SHP77 treated with DMSO at 0.1 percent for 48 hours (cell line): ENCODE measurements around the gene HOXC9.

Source experiments
- DNase-seq: peaks from one replicate; lab custom pipeline; 2025; lab: John Stamatoyannopoulos, UW

The HOXC9 gene

GRCh38 chr12:54000116-54001114 is at the start of gene HOXC9:
Gene HOXC9 (plus strand): TSS chr12:54000161. CDS start chr12:54000189, 28 bp downstream.
- DNase-seq, result no peak

- DNase-seq, result no peak
These were observed 49.6 kb upstream of the HOXC9 start for GRCh38 chr12:53950437-53950773.

GRCh38 chr12:53950789-53951576 is 49.0 kb upstream of the HOXC9 start:
- DNase-seq, result no peak

GRCh38 chr12:53951577-53952334 is 48.2 kb upstream of the HOXC9 start:
- no peak for DNase-seq

- DNase-seq, result no peak
These were observed 47.6 kb upstream of the HOXC9 start for GRCh38 chr12:53952335-53952694.

GRCh38 chr12:53952871-53953734 is 46.9 kb upstream of the HOXC9 start:
- DNase-seq, result no peak

- DNase-seq, result no peak
These were observed 45.9 kb upstream of the HOXC9 start for GRCh38 chr12:53953831-53954693.

GRCh38 chr12:53954694-53955035 is 45.3 kb upstream of the HOXC9 start, which contains the start of gene HOXC12:
Gene HOXC12 (plus strand): TSS chr12:53954903. CDS start chr12:53954930, 27 bp downstream.
- no peak for DNase-seq

- no peak for DNase-seq
These were observed 44.8 kb upstream of the HOXC9 start for GRCh38 chr12:53955036-53955775.

- DNase-seq, result no peak
These were observed 44.1 kb upstream of the HOXC9 start for GRCh38 chr12:53955776-53956250.

GRCh38 chr12:53956251-53956887 is 43.6 kb upstream of the HOXC9 start:
- no peak for DNase-seq

- no peak for DNase-seq
These were observed 42.9 kb upstream of the HOXC9 start for GRCh38 chr12:53956914-53957536.

GRCh38 chr12:53958128-53958527 is 41.8 kb upstream of the HOXC9 start:
- DNase-seq, result no peak

GRCh38 chr12:53959314-53959713 is 40.6 kb upstream of the HOXC9 start:
- DNase-seq, result no peak

GRCh38 chr12:53960187-53961024 is 39.6 kb upstream of the HOXC9 start:
- DNase-seq, result no peak

GRCh38 chr12:53961025-53961761 is 38.8 kb upstream of the HOXC9 start:
- DNase-seq, result no peak

GRCh38 chr12:53963005-53963404 is 37.0 kb upstream of the HOXC9 start:
- no peak for DNase-seq
